ENCODE results near the gene PRKCE.

- TF ChIP-seq CTCF (conservative IDR thresholded peaks at IDR 0.05; ENCODE audit: low read depth, low read length) (no peak), EZH2 (IDR thresholded peaks at IDR 0.05; ENCODE audit: borderline replicate concordance, low read depth, low read length, poor library complexity, severe bottlenecking) (no peak)
Measured at GRCh38 chr2:45699032-45699658, 47.7 kb downstream of the PRKCE start.
